ENCODE measurements around the gene TNIK. TPM values are rescaled to one million over a fixed set of nuclear protein-coding genes. Genes with fewer than 3 reads are reported as not detected.

The TNIK gene
- total and polyA plus RNA-seq, 2 of the 13 experiments (the other 11 are each of a cell fraction or from before 2014, with no cell fraction given): 0.15 to 0.22 TPM

DNA sequence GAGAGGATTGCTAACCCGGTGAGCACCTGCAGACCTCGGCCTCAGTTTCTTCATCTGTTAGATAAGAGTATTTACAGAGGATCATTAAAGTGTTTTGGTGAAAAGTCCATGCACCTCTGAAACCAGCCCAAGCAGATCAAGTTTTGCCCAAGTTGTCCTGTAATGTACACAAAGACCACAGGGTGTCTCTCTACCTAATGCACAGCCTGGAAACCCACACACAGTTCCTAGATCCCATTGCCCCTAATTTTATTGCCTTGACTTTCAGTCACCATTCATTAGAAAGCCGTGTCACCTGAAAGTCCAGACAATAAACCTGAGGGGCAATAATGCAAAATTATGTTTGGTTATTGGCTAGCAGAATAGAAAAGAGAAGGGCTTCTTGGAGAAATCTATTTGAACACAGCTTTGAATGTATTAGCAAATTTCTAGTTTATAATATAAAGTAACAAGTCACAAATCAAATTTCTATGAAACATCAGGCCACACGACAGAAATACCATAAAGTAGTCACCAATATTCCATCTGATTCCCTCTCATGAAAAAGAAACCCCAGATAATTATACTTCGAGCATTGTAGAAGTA lies 272.4 kb downstream of the TNIK start (continued):
- TF ChIP-seq, protein P1, sequence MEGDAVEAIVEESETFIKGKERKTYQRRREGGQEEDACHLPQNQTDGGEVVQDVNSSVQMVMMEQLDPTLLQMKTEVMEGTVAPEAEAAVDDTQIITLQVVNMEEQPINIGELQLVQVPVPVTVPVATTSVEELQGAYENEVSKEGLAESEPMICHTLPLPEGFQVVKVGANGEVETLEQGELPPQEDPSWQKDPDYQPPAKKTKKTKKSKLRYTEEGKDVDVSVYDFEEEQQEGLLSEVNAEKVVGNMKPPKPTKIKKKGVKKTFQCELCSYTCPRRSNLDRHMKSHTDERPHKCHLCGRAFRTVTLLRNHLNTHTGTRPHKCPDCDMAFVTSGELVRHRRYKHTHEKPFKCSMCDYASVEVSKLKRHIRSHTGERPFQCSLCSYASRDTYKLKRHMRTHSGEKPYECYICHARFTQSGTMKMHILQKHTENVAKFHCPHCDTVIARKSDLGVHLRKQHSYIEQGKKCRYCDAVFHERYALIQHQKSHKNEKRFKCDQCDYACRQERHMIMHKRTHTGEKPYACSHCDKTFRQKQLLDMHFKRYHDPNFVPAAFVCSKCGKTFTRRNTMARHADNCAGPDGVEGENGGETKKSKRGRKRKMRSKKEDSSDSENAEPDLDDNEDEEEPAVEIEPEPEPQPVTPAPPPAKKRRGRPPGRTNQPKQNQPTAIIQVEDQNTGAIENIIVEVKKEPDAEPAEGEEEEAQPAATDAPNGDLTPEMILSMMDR (CRISPR knock-in tag; IDR thresholded peaks at IDR 0.05): peak; percentile 78
- peak; percentile 41; the same call in 1 of the 2 replicates for TF ChIP-seq FOXA3 (CRISPR knock-in tag; IDR thresholded peaks at IDR 0.05)
- no peak for TF ChIP-seq REL (CRISPR knock-in tag; conservative IDR thresholded peaks at IDR 0.05)

DNA sequence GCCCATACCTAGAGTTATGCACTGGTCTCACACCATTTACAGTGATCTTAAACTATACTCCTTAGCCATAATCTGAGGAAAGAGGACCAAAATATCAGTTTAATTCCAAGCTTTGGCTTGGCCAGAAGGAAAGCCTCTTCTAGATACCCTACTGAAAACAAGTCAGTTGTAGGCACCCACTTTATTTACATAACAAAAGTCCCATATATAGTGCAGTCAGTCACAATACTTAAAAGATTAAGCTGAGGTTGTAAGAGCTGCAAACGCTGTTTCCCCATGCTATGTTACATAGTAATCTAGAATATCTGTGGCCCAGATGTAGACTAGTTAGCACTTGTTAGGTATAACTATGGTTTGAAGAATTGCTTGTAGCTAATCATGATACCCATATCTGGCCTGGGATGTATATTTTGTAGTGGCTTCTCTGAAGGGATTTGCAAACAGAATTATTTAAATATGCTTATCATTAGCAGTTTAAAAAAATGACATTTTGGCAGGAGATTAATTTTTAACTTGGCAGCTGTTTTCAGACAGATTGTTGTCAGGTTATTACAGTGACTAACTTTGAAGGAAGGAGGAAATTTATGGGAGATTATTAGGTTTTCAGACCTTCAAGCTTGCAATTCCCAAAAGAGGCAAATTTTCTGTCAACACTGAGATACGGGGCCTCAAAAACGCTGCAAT lies 273.2 kb downstream of the TNIK start:
- Histone ChIP-seq H3K9me3 (ENCODE audit: low read length) (no peaks in the 10 kb centered on the region), H3K79me2 (ENCODE audit: insufficient read depth, low read length) (no peaks in the 10 kb centered on the region), H3K36me3 (replicated peaks in 1 of 2; ENCODE audit: control insufficient read depth in 1 of 2, insufficient read depth in 2 of 2, low read length in 2 of 2) (no peaks in the 10 kb centered on the region), H3K4me3 (replicated peaks in 1 of 3; ENCODE audit: insufficient read depth in 1 of 3, low read depth in 2 of 3, low read length in 3 of 3) (no peak overlapping the region), H3K9ac (ENCODE audit: insufficient read depth, low read depth, low read length) (no peak overlapping the region), H3K4me1 (ENCODE audit: insufficient read depth, low read length) (peaks cover 29% of the 10 kb centered on the region), H4K20me1 (ENCODE audit: insufficient read depth, low read length) (no peaks in the 10 kb centered on the region), H3K4me2 (ENCODE audit: low read depth, low read length) (0 out of 2 replicates have a peak overlapping the region, but pooled peaks have one; percentile 21), H3K27me3 (ENCODE audit: control insufficient read depth in 1 of 2, insufficient read depth in 2 of 2, low read length in 2 of 2) (no peaks in the 10 kb centered on the region), H2AFZ (ENCODE audit: low read length) (no peak overlapping the region), H3K27ac (ENCODE audit: extremely low read length, insufficient read depth, low read length) (no peak overlapping the region)
- WGBS (ENCODE audit: low lambda C conversion rate): 61% methylated on average over 3 of the region's 3 CpGs
- TF ChIP-seq ZNF431 (CRISPR knock-in tag; IDR thresholded peaks at IDR 0.05; ENCODE audit: borderline replicate concordance, low read depth) (no peak), MED1 (CRISPR knock-in tag; IDR thresholded peaks at IDR 0.05) (no peak), ZNF660 (CRISPR knock-in tag; IDR thresholded peaks at IDR 0.05; ENCODE audit: borderline replicate concordance, low read depth) (no peak), PHF5A (CRISPR knock-in tag; IDR thresholded peaks at IDR 0.05; ENCODE audit: low read depth, unreplicated experiment) (no peak), ZNF296 (CRISPR knock-in tag; conservative IDR thresholded peaks at IDR 0.05) (no peak), CHD4 (IDR thresholded peaks at IDR 0.05; ENCODE audit: borderline replicate concordance, low read length) (no peak), YEATS2 (CRISPR knock-in tag; IDR thresholded peaks at IDR 0.05; ENCODE audit: borderline replicate concordance) (no peak), KLF11 (CRISPR knock-in tag; IDR thresholded peaks at IDR 0.05) (no peak), HOXA3 (CRISPR knock-in tag; IDR thresholded peaks at IDR 0.05) (no peak), SOX13 (IDR thresholded peaks at IDR 0.05) (no peak), SOX13 (CRISPR knock-in tag; conservative IDR thresholded peaks at IDR 0.05 in 1 of 2, IDR thresholded peaks at IDR 0.05 in 1 of 2) (no peak)
- no TSS peak for BruUV-seq (replicated peaks)
- ATAC-seq (no peak), DNase-seq (ENCODE audit: low spot score) (no peak), FAIRE-seq (no peak)
- ChIA-PET POLR2A (no interaction called here), CTCF (ENCODE audit: low intra/inter-chr PET ratio, low total read pairs) (interaction anchor here (1.7 to 2.2 kb wide), 2 partner anchors 225 to 380 kb away, joined by 5 to 19 read pairs; no protein-coding TSS in a partner anchor)
- in situ Hi-C loops (cut with HindIII; ENCODE audit: extremely low pct_ligation_motif_present, low pct_unique_long_range_greater_than_20kb) (loop anchor here (5.0 kb wide), 1 partner anchor 380 kb away; no protein-coding TSS in a partner anchor), intact Hi-C loops (cut with micrococcal nuclease; ENCODE audit: unreplicated experiment) (loop anchor here (1.0 to 10.0 kb wide), 3 partner anchors 138 to 648 kb away; no protein-coding TSS in a partner anchor)

Data from HepG2 (cell line).